ENCODE data around the gene NCF1. TPM values are rescaled to one million over a fixed set of nuclear protein-coding genes. Genes with fewer than 3 reads are reported as not detected.
"Not testable (repeated sequence)": the region's sequence is repeated elsewhere in the genome, so short reads cannot be mapped to it uniquely, and the experiment has no call there.

The NCF1 gene
- total RNA-seq (100 to 1,000 TPM in 3 of 7 donors, 10 to 100 TPM in 4; 85.9 to 243 (median 93.3) TPM), polyA plus RNA-seq (100 to 1,000 TPM; 142 to 144 (median 142) TPM)
- long read RNA-seq, donor 1, transcript NCF1-201 (11 exons, 1,396 nt) = major isoform, 9 of 9 reads
- long read RNA-seq, donor 1, partial matches to known transcripts = 0 of 9 reads
- long read RNA-seq, donor 1, other reads (novel, unspliced or antisense) = 0 of 9 reads
- long read RNA-seq, donor 2, transcript NCF1-201 (11 exons, 1,396 nt) = major isoform, 6 of 22 reads
- long read RNA-seq, donor 2, partial matches to known transcripts = 14 of 22 reads
- long read RNA-seq, donor 2, other reads (novel, unspliced or antisense) = 0 of 22 reads

DNA sequence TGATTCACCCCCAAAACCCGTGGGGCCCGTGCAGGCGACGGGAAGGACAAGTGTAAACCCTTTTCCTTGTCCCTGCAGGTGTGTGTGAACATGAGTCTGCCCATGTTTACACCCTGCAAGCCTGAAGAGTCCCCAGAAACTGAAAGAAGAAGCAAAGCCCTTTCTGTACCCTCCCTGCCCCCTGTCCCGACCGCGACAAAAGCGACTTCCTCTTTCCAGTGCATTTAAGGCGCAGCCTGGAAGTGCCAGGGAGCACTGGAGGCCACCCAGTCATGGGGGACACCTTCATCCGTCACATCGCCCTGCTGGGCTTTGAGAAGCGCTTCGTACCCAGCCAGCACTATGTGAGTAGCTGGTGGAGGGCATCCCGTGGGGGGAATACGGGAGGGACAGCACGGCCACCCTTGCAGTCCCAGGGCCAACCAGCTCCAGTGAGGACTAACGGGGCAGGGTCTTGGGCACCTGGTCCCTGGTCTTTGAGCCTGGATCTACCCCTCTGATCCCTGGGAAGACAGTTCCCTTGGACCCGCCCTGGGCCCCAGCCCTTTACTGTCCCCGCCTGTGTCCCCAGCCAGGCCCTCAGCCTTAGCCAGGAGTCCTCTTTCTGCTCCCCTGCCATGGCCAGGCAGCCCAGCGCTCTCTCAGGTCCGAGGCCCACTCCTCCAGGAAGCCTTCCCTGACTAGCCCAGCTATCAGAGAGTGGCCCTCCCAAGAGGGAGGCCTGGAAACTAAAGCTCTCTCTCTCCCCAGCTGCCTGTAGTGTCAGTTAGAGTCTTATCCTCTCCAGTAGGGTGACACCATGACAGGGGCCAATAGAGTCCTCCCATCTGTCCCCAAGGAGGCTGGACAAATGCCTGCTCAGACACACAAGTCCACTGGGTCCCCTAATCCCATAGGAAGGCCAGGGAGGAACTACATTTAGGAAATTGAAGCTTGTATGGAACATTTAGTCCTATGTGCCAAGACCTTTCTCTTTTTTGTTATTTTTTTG, at the start of gene NCF1:
TSS of gene NCF1 (plus strand) at position 252 of the 991 bp plus-strand sequence. CDS start at position 273, 21 bp downstream.
- H3K27me3 ChIP-seq (replicated peaks in 1 of 7); intact Hi-C loops (cut with DNase I; ENCODE audit: low total_unique reads); DNase-seq; H3K4me1 ChIP-seq; H3K4me3 ChIP-seq; H3K36me3 ChIP-seq; H3K9me3 ChIP-seq: not testable (repeated sequence)
- WGBS, 5 donors = no CpG with 5 or more reads among the region's 21 CpGs
- peak within 1 kb of the TSS in 1 of 8 donors; percentile 38 for H3K27ac ChIP-seq

DNA sequence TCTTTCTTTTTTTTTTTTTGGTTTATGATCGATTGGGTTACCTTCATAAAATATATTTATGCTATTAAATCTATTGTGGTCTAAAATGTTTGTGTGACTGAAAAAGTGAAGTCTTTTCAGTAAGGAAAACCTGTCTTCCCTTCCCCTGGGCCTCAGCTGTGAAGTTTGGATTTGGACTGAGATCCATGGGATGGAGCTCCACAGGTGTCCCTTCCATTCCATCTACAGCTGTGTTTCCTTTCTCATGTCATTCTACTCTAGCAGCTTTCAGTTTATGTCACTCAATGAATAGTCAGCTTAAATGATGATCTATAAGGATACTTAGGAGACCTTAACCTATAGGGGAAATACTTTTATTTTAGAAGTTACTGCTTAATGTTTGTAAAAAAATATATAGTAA, 48.0 kb upstream of the NCF1 start:
- no peaks in the 10 kb centered on the region for H3K9me3 ChIP-seq
- no peak for DNase-seq
- peaks cover 0 to 71% (median 25%) of the 10 kb centered on the region in 6 donors for H3K36me3 ChIP-seq
- no peak for TF ChIP-seq POLR2AphosphoS5 (IDR thresholded peaks at IDR 0.05)
- no peaks in the 10 kb centered on the region for H3K27me3 ChIP-seq (replicated peaks in 1 of 7)
- WGBS, 5 donors = 91 to 100% (median 91%) methylated on average over 1 of the region's 1 CpG
- H3K4me3 ChIP-seq = no peak overlapping the region
- H3K4me1 ChIP-seq = peaks cover 0 to 6% (median 0%) of the 10 kb centered on the region in 6 donors
- intact Hi-C loops (cut with DNase I; ENCODE audit: low total_unique reads) = no loop called here
- no peak overlapping the region for H3K27ac ChIP-seq

DNA sequence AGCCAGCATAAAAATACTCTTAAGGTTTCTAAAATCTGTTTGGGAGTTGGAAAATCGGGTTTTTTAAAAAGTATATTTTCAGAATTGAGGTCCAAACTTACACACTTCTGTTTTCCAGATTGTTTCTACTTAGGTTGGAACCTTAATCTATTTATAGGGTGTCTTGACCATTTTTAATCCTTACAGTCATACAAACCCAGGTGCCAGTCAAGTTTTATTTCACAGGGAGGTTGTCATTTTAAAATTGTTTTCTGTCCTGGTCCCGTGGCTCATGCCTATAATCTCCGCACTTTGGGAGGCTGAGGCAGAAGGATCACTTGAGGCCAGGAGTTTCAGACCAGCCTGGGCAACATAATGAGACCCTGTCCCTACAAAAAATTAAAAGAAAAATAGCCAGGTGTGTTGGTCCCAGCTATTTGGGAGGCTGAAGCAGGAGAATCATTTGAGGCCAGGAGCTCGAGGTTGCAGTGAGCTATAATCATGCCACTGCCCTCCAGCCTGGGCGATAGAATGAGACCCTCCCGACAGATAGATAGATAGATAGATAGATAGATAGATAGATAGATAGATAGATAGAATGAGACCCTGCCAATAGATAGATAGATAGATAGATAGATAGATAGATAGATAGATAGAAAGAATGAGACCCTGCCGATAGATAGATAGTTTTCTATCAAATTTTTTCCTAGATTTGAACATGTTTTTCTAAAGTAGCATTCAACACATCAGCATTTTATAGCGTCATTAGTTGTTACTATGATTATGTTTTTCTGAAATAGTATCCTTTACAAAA, 47.3 kb upstream of the NCF1 start:
- H3K27ac ChIP-seq = no peak overlapping the region
- H3K4me3 ChIP-seq = no peak overlapping the region
- peaks cover 0 to 6% (median 0%) of the 10 kb centered on the region in 6 donors for H3K4me1 ChIP-seq
- no peaks in the 10 kb centered on the region for H3K27me3 ChIP-seq (replicated peaks in 1 of 7)
- peaks cover 0 to 65% (median 19%) of the 10 kb centered on the region in 6 donors for H3K36me3 ChIP-seq
- intact Hi-C loops (cut with DNase I; ENCODE audit: low total_unique reads) = no loop called here
- no peak for DNase-seq
- WGBS, 5 donors = 95 to 97% (median 96%) methylated on average over 8 of the region's 8 CpGs
- H3K9me3 ChIP-seq = no peaks in the 10 kb centered on the region
- TF ChIP-seq, protein P1, sequence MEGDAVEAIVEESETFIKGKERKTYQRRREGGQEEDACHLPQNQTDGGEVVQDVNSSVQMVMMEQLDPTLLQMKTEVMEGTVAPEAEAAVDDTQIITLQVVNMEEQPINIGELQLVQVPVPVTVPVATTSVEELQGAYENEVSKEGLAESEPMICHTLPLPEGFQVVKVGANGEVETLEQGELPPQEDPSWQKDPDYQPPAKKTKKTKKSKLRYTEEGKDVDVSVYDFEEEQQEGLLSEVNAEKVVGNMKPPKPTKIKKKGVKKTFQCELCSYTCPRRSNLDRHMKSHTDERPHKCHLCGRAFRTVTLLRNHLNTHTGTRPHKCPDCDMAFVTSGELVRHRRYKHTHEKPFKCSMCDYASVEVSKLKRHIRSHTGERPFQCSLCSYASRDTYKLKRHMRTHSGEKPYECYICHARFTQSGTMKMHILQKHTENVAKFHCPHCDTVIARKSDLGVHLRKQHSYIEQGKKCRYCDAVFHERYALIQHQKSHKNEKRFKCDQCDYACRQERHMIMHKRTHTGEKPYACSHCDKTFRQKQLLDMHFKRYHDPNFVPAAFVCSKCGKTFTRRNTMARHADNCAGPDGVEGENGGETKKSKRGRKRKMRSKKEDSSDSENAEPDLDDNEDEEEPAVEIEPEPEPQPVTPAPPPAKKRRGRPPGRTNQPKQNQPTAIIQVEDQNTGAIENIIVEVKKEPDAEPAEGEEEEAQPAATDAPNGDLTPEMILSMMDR (IDR thresholded peaks at IDR 0.05 in 8 of 11, conservative IDR thresholded peaks at IDR 0.05 in 3 of 11) = no peak
- TF ChIP-seq POLR2AphosphoS5 (IDR thresholded peaks at IDR 0.05) = no peak
- no peak for TF ChIP-seq POLR2A (IDR thresholded peaks at IDR 0.05)

DNA sequence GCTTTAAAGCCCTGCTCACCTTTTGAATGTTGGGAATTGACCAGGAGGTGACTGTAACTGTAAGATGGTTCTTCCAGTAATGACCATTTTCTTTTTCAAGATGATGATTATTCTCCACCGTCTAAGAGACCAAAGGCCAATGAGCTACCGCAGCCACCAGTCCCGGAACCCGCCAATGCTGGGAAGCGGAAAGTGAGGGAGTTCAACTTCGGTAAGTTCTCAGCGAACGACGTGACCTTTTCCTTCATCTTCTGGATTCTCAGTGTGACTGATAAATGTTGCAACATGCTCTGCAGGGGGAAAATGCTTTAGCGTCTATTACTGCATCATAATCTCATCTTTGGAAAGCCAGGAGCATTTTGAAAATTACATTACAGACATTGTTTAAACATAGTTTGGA, 45.1 kb upstream of the NCF1 start:
- H3K4me1 ChIP-seq; intact Hi-C loops (cut with DNase I; ENCODE audit: low total_unique reads); H3K4me3 ChIP-seq; H3K9me3 ChIP-seq; H3K27me3 ChIP-seq (replicated peaks in 1 of 7); H3K27ac ChIP-seq; DNase-seq: not testable (repeated sequence)
- peaks cover 0 to 58% (median 9%) of the 10 kb centered on the region in 6 donors for H3K36me3 ChIP-seq
- no CpG with 5 or more reads among the region's 10 CpGs for WGBS, 5 donors

DNA sequence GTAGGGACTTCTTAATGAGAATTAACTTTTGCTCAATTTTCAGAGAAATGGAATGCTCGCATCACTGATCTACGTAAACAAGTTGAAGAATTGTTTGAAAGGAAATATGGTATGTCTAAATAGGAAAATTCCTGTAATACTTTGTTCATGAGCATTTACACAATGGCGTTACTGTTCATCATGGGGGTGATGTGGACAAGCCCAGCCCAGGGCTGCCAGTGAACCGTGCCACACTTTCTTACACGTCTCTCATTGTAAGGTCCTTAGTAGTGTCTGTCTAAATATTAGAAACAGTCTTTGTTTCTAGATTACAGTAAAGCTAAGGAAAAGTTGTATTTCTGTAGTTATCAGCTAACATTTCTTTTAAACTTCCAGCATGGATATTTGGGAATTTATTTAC, 43.6 kb upstream of the NCF1 start:
- H3K9me3 ChIP-seq; H3K4me3 ChIP-seq; intact Hi-C loops (cut with DNase I; ENCODE audit: low total_unique reads); H3K27me3 ChIP-seq (replicated peaks in 1 of 7); H3K27ac ChIP-seq; H3K4me1 ChIP-seq; DNase-seq: not testable (repeated sequence)
- no CpG with 5 or more reads among the region's 5 CpGs for WGBS, 5 donors
- H3K36me3 ChIP-seq = peaks cover 0 to 49% (median 9%) of the 10 kb centered on the region in 6 donors

DNA sequence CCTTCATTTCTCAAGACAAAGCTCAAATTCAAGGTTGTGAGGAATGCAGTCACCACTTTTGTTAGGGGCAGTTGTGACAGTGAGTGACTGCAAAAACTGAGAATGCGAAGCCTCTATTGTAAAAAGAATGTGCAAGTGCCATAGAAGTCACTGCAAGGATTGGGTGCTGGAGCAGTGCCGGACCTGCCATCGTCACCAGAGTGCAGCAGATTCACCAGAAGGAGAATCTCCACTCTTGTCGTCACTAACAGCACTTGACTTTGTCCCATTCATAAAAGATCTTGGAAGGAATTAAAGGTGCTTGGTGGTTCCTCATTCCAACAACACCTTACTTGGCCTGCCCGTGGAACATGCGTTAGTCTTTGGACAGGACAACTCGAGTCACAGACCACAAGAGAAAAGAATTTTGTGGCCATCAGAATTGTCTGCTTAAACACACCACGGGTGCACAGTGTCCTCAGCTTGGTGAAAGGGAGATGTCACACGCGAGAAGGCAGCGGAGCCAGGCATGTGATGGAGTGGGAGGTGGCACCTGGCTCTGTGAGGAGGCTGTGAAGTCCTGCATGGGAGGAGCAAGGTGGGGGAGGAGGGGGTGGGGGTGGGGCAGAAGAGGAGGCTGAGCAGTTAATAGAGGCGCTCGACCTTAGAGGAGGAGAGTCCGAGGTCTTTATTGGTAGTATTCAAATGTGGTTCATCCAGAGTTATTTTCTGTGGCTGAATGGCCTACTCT, 33.7 kb upstream of the NCF1 start:
- not testable (repeated sequence) for H3K4me3 ChIP-seq

DNA sequence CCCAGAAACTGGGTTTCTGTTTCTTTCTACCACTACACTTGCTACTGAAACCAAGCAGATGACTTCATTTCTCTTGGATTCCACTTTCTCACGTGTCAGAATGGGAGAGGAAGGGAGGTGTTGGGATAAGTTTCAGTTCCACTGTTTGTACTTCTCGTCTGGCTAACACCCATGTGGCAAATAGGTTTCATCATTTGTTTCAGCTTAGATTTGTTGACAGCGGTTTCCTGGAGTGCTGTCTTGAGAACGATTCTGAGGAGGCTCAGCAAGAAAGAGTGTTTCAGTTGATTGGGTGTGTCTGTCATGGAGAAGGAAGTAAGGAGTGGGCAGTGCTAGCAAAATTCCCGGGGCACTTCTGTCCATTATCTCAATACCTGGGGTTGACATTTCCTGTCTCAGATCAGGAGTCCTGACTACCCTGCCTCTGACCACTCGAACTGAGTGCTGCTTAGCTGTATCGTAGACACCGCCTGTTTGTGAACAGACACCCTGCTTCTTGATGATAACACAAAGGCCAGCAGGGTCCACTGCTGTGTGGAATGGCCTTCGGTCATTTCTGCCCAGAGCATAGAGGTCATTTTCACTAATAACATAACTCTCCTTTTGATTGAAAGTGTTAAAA, 29.8 kb upstream of the NCF1 start:
- intact Hi-C loops (cut with DNase I; ENCODE audit: low total_unique reads); DNase-seq; H3K27me3 ChIP-seq (replicated peaks in 1 of 7); H3K27ac ChIP-seq; H3K4me3 ChIP-seq; H3K36me3 ChIP-seq; H3K4me1 ChIP-seq; H3K9me3 ChIP-seq: not testable (repeated sequence)
- WGBS, 5 donors = no CpG with 5 or more reads among the region's 9 CpGs

More for the DNA sequence above, 33.7 kb upstream of the NCF1 start:
- DNase-seq; H3K27ac ChIP-seq; H3K27me3 ChIP-seq (replicated peaks in 1 of 7); intact Hi-C loops (cut with DNase I; ENCODE audit: low total_unique reads); H3K36me3 ChIP-seq; H3K9me3 ChIP-seq; H3K4me1 ChIP-seq: not testable (repeated sequence)
- WGBS, 5 donors = no CpG with 5 or more reads among the region's 14 CpGs

DNA sequence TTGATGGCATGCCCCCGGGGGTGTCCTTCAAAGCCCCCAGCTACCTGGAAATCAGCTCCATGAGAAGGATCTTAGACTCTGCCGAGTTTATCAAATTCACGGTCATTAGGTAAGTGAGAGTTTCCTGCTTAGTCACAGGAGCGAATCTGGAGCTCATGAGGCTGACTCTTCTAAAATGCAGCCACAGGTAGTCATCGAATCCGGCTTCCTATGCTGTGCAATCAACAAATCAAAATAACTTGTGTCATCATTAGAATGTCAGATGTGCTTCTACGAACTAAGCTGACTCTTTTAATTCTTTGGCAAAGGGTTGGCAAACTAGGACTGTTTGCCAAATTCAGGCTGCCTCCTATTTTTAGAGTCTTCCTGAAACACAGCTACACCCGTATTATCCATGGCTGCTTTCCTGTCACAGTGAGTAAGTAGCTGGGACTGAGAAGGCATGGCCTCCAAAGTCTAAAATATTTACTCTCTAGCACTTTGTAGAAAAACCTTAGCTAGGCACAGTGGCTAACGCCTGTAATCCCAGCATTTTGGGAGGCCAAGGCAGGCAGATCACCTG, 19.8 kb upstream of the NCF1 start:
- DNase-seq; H3K9me3 ChIP-seq; intact Hi-C loops (cut with DNase I; ENCODE audit: low total_unique reads); H3K4me1 ChIP-seq; H3K27me3 ChIP-seq (replicated peaks in 1 of 7); H3K36me3 ChIP-seq; H3K27ac ChIP-seq; H3K4me3 ChIP-seq: not testable (repeated sequence)
- WGBS, 5 donors = no CpG with 5 or more reads among the region's 9 CpGs
